Immature natural killer cell (primary cell): ENCODE measurements around the gene EXOC3L1. TPM values are rescaled to one million over a fixed set of nuclear protein-coding genes. Genes with fewer than 3 reads are reported as not detected.
A peak's percentile ranks its signal among the peaks of the same experiment; 100 is the strongest.

Source experiments
- DNase-seq, 3 donors: peaks; one replicate each; pipeline ENCODE4 v3.0.0; 2022; ENCODE audit warnings: mixed read lengths in 1 of 3
- H3K27ac Mint-ChIP-seq, 6 donors: one replicate each; pipeline ENCODE4 v1.8.0; 2020; ENCODE audit warnings: mixed read lengths in 6 of 6, mild to moderate bottlenecking in 5 of 6, inconsistent platforms in 4 of 6, moderate library complexity in 3 of 6
- H3K27me3 Mint-ChIP-seq, 3 donors: one replicate each; pipeline ENCODE4 v1.8.0; 2020 to 2021; ENCODE audit warnings: low read depth in 3 of 3, mild to moderate bottlenecking in 3 of 3, mixed read lengths in 3 of 3, moderate library complexity in 3 of 3, inconsistent platforms in 1 of 3
- H3K36me3 Mint-ChIP-seq, 3 donors: one replicate each; pipeline ENCODE4 v1.8.0; 2020; ENCODE audit warnings: mixed read lengths in 3 of 3, inconsistent platforms in 2 of 3, mild to moderate bottlenecking in 2 of 3
- H3K4me1 Mint-ChIP-seq, 2 donors: one replicate each; pipeline ENCODE4 v1.8.0; 2020; ENCODE audit warnings: inconsistent platforms in 2 of 2, mild to moderate bottlenecking in 2 of 2, mixed read lengths in 2 of 2, moderate library complexity in 1 of 2
- H3K4me3 Mint-ChIP-seq, 5 donors: one replicate each; pipeline ENCODE4 v1.8.0; 2020; ENCODE audit warnings: mild to moderate bottlenecking in 5 of 5, mixed read lengths in 5 of 5, inconsistent platforms in 3 of 5, moderate library complexity in 3 of 5
- H3K9me3 Mint-ChIP-seq, 6 donors: one replicate each; pipeline ENCODE4 v1.8.0; 2020; ENCODE audit warnings: mild to moderate bottlenecking in 6 of 6, mixed read lengths in 6 of 6, inconsistent platforms in 4 of 6, moderate library complexity in 3 of 6
- polyA plus RNA-seq, 3 donors: library from polyadenylated mRNA; unstranded; fragments of 300-500 nt; fragmentation: Illumina TruSeq; gene quantifications; one replicate each; pipeline ENCODE4 v1.2.3, GENCODE V29; 2021

The EXOC3L1 gene
- polyA plus RNA-seq, 3 donors from 2014 or later = not detected

GRCh38 chr16:67198238-67198734 is 8.3 kb upstream of the EXOC3L1 start:
- peaks cover 22 to 25% of the 10 kb centered on the region in 2 donors for H3K4me1 Mint-ChIP-seq
- no peak overlapping the region for H3K4me3 Mint-ChIP-seq
- H3K9me3 Mint-ChIP-seq = no peaks in the 10 kb centered on the region
- peaks cover 0 to 4% (median 3%) of the 10 kb centered on the region in 3 donors for H3K27me3 Mint-ChIP-seq
- DNase-seq = no peak
- H3K27ac Mint-ChIP-seq = peak overlapping the region in 1 of 6 donors; percentile 41
- peaks cover 11 to 20% (median 11%) of the 10 kb centered on the region in 3 donors for H3K36me3 Mint-ChIP-seq

GRCh38 chr16:67197704-67198103 is 7.8 kb upstream of the EXOC3L1 start:
- Mint-ChIP-seq H3K36me3 (peaks cover 11 to 20% (median 11%) of the 10 kb centered on the region in 3 donors), H3K9me3 (no peaks in the 10 kb centered on the region), H3K27ac (no peak overlapping the region), H3K4me1 (peaks cover 28 to 31% of the 10 kb centered on the region in 2 donors), H3K27me3 (peaks cover 0 to 4% (median 3%) of the 10 kb centered on the region in 3 donors), H3K4me3 (no peak overlapping the region)
- no peak for DNase-seq

GRCh38 chr16:67196881-67197280 is 6.9 kb upstream of the EXOC3L1 start:
- Mint-ChIP-seq H3K4me3 (no peak overlapping the region), H3K9me3 (no peaks in the 10 kb centered on the region), H3K27ac (peak overlapping the region in 3 of 6 donors; percentile 54 to 55 (median 54)), H3K4me1 (peaks cover 32 to 38% of the 10 kb centered on the region in 2 donors), H3K27me3 (peaks cover under 1 to 5% (median 4%) of the 10 kb centered on the region in 3 donors), H3K36me3 (peaks cover 11 to 20% (median 11%) of the 10 kb centered on the region in 3 donors)
- no peak for DNase-seq

GRCh38 chr16:67195676-67196075 is 5.7 kb upstream of the EXOC3L1 start:
- Mint-ChIP-seq H3K27me3 (peaks cover 3 to 5% (median 4%) of the 10 kb centered on the region in 3 donors), H3K4me1 (peaks cover 39 to 46% of the 10 kb centered on the region in 2 donors), H3K9me3 (no peaks in the 10 kb centered on the region), H3K4me3 (no peak overlapping the region), H3K36me3 (peaks cover 11 to 20% (median 11%) of the 10 kb centered on the region in 3 donors), H3K27ac (peak overlapping the region in 2 of 6 donors; percentile 32 to 66)
- DNase-seq = no peak

- no peak for DNase-seq
- Mint-ChIP-seq H3K4me1 (peaks cover 39 to 46% of the 10 kb centered on the region in 2 donors), H3K27ac (peak overlapping the region in 3 of 6 donors; percentile 62 to 83 (median 77)), H3K4me3 (peak overlapping the region; percentile 88 to 92 (median 88)), H3K36me3 (peaks cover 11 to 20% (median 11%) of the 10 kb centered on the region in 3 donors), H3K9me3 (no peaks in the 10 kb centered on the region), H3K27me3 (peaks cover 3 to 7% (median 5%) of the 10 kb centered on the region in 3 donors)
Observed at GRCh38 chr16:67194260-67194659, 4.3 kb upstream of the EXOC3L1 start.

GRCh38 chr16:67193536-67193935 is 3.6 kb upstream of the EXOC3L1 start:
- peaks cover 3 to 7% (median 5%) of the 10 kb centered on the region in 3 donors for H3K27me3 Mint-ChIP-seq
- DNase-seq = no peak
- peak overlapping the region; percentile 88 to 92 (median 88) for H3K4me3 Mint-ChIP-seq
- H3K27ac Mint-ChIP-seq = peak overlapping the region; percentile 62 to 88 (median 77)
- peaks cover 11 to 20% (median 11%) of the 10 kb centered on the region in 3 donors for H3K36me3 Mint-ChIP-seq
- peaks cover 39 to 46% of the 10 kb centered on the region in 2 donors for H3K4me1 Mint-ChIP-seq
- no peaks in the 10 kb centered on the region for H3K9me3 Mint-ChIP-seq

- peaks cover 11 to 20% (median 11%) of the 10 kb centered on the region in 3 donors for H3K36me3 Mint-ChIP-seq
- H3K4me3 Mint-ChIP-seq = peak overlapping the region; percentile 88 to 92 (median 88)
- DNase-seq = no peak
- peaks cover 1 to 7% (median 5%) of the 10 kb centered on the region in 3 donors for H3K27me3 Mint-ChIP-seq
- H3K4me1 Mint-ChIP-seq = peaks cover 39 to 46% of the 10 kb centered on the region in 2 donors
- peak overlapping the region; percentile 75 to 88 (median 84) for H3K27ac Mint-ChIP-seq
- H3K9me3 Mint-ChIP-seq = no peaks in the 10 kb centered on the region
Observed at GRCh38 chr16:67192781-67193361, 2.9 kb upstream of the EXOC3L1 start.

GRCh38 chr16:67191995-67192681 is 2.2 kb upstream of the EXOC3L1 start, which contains the start of gene E2F4:
TSS of gene E2F4 (plus strand) at chr16:67192155. CDS start at chr16:67192228, 73 bp downstream.
- Mint-ChIP-seq H3K36me3 (peaks cover 11 to 16% (median 11%) of the 10 kb centered on the region in 3 donors), H3K4me1 (peaks cover 39 to 46% of the 10 kb centered on the region in 2 donors), H3K27me3 (peaks cover 1 to 9% (median 5%) of the 10 kb centered on the region in 3 donors)

GRCh38 chr16:67191411-67191994 is 1.6 kb upstream of the EXOC3L1 start:
- H3K27ac Mint-ChIP-seq = peak overlapping the region; percentile 57 to 93 (median 87)
- peaks cover 35 to 41% of the 10 kb centered on the region in 2 donors for H3K4me1 Mint-ChIP-seq
- peaks cover 1 to 9% (median 5%) of the 10 kb centered on the region in 3 donors for H3K27me3 Mint-ChIP-seq

More at GRCh38 chr16:67191995-67192681, 2.2 kb upstream of the EXOC3L1 start, which contains the start of gene E2F4:
- H3K27ac Mint-ChIP-seq = peak within 1 kb of the TSS; percentile 75 to 93 (median 87)
- peak; percentile 87 to 89 (median 88) for DNase-seq
- H3K9me3 Mint-ChIP-seq = no peaks in the 10 kb centered on the region
- peak within 1 kb of the TSS; percentile 88 to 92 (median 88) for H3K4me3 Mint-ChIP-seq

GRCh38 chr16:67190448-67191399 is 788 bp upstream of the EXOC3L1 start:
- peak overlapping the region in 3 of 5 donors; percentile 88 to 91 (median 88) for H3K4me3 Mint-ChIP-seq
- H3K4me1 Mint-ChIP-seq = peaks cover 32 to 35% of the 10 kb centered on the region in 2 donors
- peaks cover 0 to 3% (median 0%) of the 10 kb centered on the region in 3 donors for H3K36me3 Mint-ChIP-seq
- DNase-seq = no peak
- H3K27ac Mint-ChIP-seq = no peak overlapping the region
- no peaks in the 10 kb centered on the region for H3K9me3 Mint-ChIP-seq
- peaks cover 2 to 9% (median 5%) of the 10 kb centered on the region in 3 donors for H3K27me3 Mint-ChIP-seq

More at GRCh38 chr16:67191411-67191994, 1.6 kb upstream of the EXOC3L1 start:
- peak overlapping the region; percentile 88 to 92 (median 88) for H3K4me3 Mint-ChIP-seq
- peaks cover 6 to 11% (median 6%) of the 10 kb centered on the region in 3 donors for H3K36me3 Mint-ChIP-seq
- DNase-seq = no peak
- no peaks in the 10 kb centered on the region for H3K9me3 Mint-ChIP-seq

GRCh38 chr16:67188798-67189197 is 1.1 kb downstream of the EXOC3L1 start:
- Mint-ChIP-seq H3K36me3 (no peaks in the 10 kb centered on the region), H3K9me3 (no peaks in the 10 kb centered on the region), H3K4me3 (no peak overlapping the region), H3K27me3 (peaks cover 7 to 10% (median 7%) of the 10 kb centered on the region in 3 donors), H3K27ac (no peak overlapping the region), H3K4me1 (peaks cover 32 to 36% of the 10 kb centered on the region in 2 donors)
- no peak for DNase-seq

GRCh38 chr16:67188323-67188722 is 1.6 kb downstream of the EXOC3L1 start:
- DNase-seq = no peak
- Mint-ChIP-seq H3K27ac (no peak overlapping the region), H3K9me3 (no peaks in the 10 kb centered on the region), H3K4me1 (peaks cover 27 to 31% of the 10 kb centered on the region in 2 donors), H3K27me3 (peaks cover 7 to 8% (median 7%) of the 10 kb centered on the region in 3 donors), H3K36me3 (no peaks in the 10 kb centered on the region), H3K4me3 (no peak overlapping the region)
